Skeletal muscle tissue (tissue), 4 donors: ENCODE measurements around the gene RSPH6A. TPM values are rescaled to one million over a fixed set of nuclear protein-coding genes. Genes with fewer than 3 reads are reported as not detected.

Experiments
- H3K27ac ChIP-seq: one replicate; pipeline ENCODE4 v1.7.0; 2013; ENCODE audit warnings: mild to moderate bottlenecking, low read depth, low read length, inconsistent platforms
- H3K27me3 ChIP-seq, 3 donors: one replicate each; pipeline ENCODE4 v1.7.0; 2013; ENCODE audit warnings: low read length in 3 of 3; ENCODE audit not compliant: control insufficient read depth in 3 of 3, insufficient read depth in 3 of 3
- H3K36me3 ChIP-seq, 3 donors: one replicate each; pipeline ENCODE4 v1.7.0; 2013; ENCODE audit warnings: low read length in 3 of 3; ENCODE audit not compliant: control insufficient read depth in 3 of 3, insufficient read depth in 3 of 3
- H3K4me1 ChIP-seq, 3 donors: one replicate each; pipeline ENCODE4 v1.7.0; 2013; ENCODE audit warnings: low read length in 3 of 3, mild to moderate bottlenecking in 3 of 3; ENCODE audit not compliant: control insufficient read depth in 3 of 3, insufficient read depth in 3 of 3
- H3K4me3 ChIP-seq, 3 donors: one replicate each; pipeline ENCODE4 v1.7.0; 2013; ENCODE audit warnings: low read length in 3 of 3
- H3K9ac ChIP-seq, 3 donors: one replicate each; pipeline ENCODE4 v1.7.0; 2013; ENCODE audit warnings: low read length in 3 of 3, mild to moderate bottlenecking in 3 of 3, moderate library complexity in 2 of 3, low read depth in 1 of 3
- H3K9me3 ChIP-seq, 3 donors: one replicate each; pipeline ENCODE4 v1.7.0; 2013; ENCODE audit warnings: low read length in 3 of 3; ENCODE audit not compliant: control insufficient read depth in 3 of 3
- total RNA-seq: library from RNA; depleted of rRNA; stranded (reverse); fragments of >200 nt; gene quantifications from one replicate; pipeline ENCODE4 v1.2.3, GENCODE V29; 2014
- donor health status: Osteomylitis.

Gene RSPH6A
- total RNA-seq, 1 donor from 2014 or later = not detected

DNA sequence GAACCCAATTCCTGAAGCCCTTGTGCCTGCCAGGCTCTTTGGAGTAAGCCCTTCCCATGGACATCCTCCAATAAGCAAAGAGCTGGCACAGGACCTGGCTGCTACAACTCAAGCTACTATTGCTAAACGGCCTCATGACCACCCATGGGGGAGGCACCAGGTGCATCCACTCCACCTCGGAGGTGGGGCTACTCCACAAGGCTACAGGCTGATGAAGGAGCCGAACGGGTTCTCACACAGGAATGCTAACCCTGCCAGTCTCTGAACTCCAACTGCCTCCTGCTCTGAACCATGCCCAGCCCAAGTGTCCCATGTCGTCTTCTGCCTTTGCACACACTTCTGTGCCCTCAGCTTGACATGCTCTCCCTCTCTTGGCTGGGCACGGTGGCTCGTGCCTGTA lies 37.9 kb upstream of the RSPH6A start:
- H3K4me3 ChIP-seq = no peak overlapping the region
- no peaks in the 10 kb centered on the region for H3K27me3 ChIP-seq
- H3K9me3 ChIP-seq = no peaks in the 10 kb centered on the region
- peaks cover 47 to 57% (median 52%) of the 10 kb centered on the region in 3 donors for H3K36me3 ChIP-seq
- no peaks in the 10 kb centered on the region for H3K4me1 ChIP-seq
- no peak overlapping the region for H3K9ac ChIP-seq
- no peak overlapping the region for H3K27ac ChIP-seq

DNA sequence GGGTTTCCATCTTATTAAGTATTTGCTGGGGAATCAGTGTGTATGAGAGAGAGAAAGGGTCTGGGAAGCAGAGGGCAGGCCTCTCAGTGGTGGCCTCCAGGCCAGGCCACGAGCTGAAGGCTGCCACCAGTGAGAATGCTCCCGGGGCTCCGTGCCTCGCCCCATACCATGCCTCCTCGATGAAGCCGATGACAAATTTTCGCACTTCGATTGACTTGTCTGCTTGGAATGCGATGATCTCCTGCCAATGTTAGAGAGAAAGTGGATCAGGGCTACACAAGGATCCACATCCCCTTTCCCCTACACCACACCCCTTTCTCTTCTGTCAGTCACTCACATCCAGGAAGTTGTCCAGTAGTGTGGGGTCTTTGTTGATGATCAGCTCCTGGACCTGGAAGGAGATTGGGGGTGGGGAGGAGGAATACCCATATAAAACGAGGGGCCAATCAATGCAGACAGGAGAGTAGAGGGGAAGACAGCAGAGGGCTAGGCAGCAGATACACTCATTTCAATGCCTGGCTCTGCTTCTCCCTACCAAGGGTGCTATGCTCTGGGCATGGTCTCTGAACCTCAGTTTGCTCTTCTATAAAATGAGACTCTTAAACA lies 37.1 kb upstream of the RSPH6A start:
- Histone ChIP-seq H3K4me3 (no peak overlapping the region), H3K9me3 (no peaks in the 10 kb centered on the region), H3K9ac (no peak overlapping the region), H3K27me3 (no peaks in the 10 kb centered on the region), H3K4me1 (no peaks in the 10 kb centered on the region), H3K27ac (no peak overlapping the region), H3K36me3 (peaks cover 54 to 64% (median 59%) of the 10 kb centered on the region in 3 donors)

DNA sequence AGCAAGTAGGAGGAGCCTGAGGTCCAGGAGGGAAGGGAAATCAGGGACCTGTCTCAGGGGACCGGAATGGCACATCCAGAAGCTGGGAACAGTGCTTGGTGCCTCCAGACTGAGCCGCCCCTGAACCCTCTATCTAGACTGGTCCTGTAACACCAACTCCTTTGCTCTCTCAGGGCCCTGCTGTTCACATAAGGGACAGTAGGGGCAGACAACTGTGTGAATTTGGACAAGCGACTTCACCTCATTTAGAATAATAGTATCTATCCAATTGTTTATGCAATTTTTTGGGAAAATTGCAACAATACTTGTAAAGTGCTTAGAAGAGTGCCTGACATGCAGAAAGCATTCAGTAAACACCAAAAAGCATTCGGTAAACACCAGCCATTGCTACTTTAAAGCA lies 33.8 kb upstream of the RSPH6A start:
- Histone ChIP-seq H3K27ac (no peak overlapping the region), H3K9me3 (no peaks in the 10 kb centered on the region), H3K27me3 (no peaks in the 10 kb centered on the region), H3K4me1 (no peaks in the 10 kb centered on the region), H3K36me3 (peaks cover 57 to 74% (median 73%) of the 10 kb centered on the region in 3 donors), H3K9ac (no peak overlapping the region), H3K4me3 (no peak overlapping the region)

GRCh38 chr19:45847663-45848062 lies 32.6 kb upstream of the RSPH6A start:
- Histone ChIP-seq H3K9me3 (no peaks in the 10 kb centered on the region), H3K4me3 (no peak overlapping the region), H3K4me1 (no peaks in the 10 kb centered on the region), H3K27me3 (no peaks in the 10 kb centered on the region), H3K9ac (no peak overlapping the region), H3K36me3 (peaks cover 59 to 75% (median 72%) of the 10 kb centered on the region in 3 donors), H3K27ac (no peak overlapping the region)

- H3K27ac ChIP-seq = no peak overlapping the region
- no peaks in the 10 kb centered on the region for H3K9me3 ChIP-seq
- no peaks in the 10 kb centered on the region for H3K4me1 ChIP-seq
- H3K9ac ChIP-seq = no peak overlapping the region
- peaks cover 48 to 74% (median 61%) of the 10 kb centered on the region in 3 donors for H3K36me3 ChIP-seq
- H3K27me3 ChIP-seq = no peaks in the 10 kb centered on the region
- H3K4me3 ChIP-seq = no peak overlapping the region
Measured at GRCh38 chr19:45842198-45842597, 27.1 kb upstream of the RSPH6A start.

DNA sequence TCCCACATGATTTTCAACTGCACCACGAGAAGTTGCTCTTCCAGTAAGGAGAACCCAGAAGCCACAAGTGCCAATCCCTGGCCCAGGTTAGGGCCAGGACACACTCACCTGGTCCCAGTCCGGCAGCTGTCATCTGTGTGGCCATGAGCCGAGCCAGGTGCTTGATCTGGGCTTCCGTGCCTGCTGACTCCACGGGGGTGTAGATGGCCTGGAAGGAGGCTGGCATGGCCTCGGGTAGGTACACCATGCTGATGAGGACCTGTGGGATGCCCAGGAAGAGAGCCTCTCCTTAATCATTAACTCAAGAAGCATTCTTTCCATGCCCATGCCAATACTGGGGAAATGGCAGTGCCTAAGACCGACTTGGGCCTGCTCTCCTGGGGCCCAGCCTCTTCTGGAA lies 19.9 kb upstream of the RSPH6A start:
- H3K36me3 ChIP-seq = peaks cover 46 to 68% (median 60%) of the 10 kb centered on the region in 3 donors

DNA sequence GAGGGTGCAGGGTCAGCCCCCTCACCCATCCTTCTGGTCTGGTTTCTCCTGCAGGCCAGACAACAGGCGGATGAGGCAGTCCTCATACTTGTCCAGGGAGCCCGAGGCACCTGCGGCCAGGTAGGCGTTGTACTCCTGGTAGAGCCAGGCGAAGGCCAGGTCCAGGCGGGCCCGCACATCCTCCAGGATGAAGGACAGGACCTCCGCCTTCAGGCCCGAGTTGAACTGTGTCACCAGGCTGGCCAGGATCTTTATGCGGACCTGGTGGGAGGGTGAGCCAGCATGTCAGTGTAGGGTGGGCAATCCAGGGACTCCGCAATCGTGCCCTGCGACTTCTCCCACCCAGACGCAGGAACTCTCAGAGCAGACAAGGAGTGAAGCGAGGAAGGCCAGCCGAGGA lies 13.8 kb upstream of the RSPH6A start:
- no peak overlapping the region for H3K4me3 ChIP-seq
- no peak overlapping the region for H3K27ac ChIP-seq
- no peaks in the 10 kb centered on the region for H3K27me3 ChIP-seq
- H3K4me1 ChIP-seq = peaks cover 0 to 7% (median 6%) of the 10 kb centered on the region in 3 donors
- H3K36me3 ChIP-seq = peaks cover 69 to 82% (median 71%) of the 10 kb centered on the region in 3 donors
- no peak overlapping the region for H3K9ac ChIP-seq
- no peaks in the 10 kb centered on the region for H3K9me3 ChIP-seq

More for the DNA sequence above, 19.9 kb upstream of the RSPH6A start:
- Histone ChIP-seq H3K4me1 (no peaks in the 10 kb centered on the region), H3K4me3 (no peak overlapping the region), H3K9ac (no peak overlapping the region), H3K9me3 (no peaks in the 10 kb centered on the region), H3K27ac (no peak overlapping the region), H3K27me3 (no peaks in the 10 kb centered on the region)

GRCh38 chr19:45828523-45828922 lies 13.4 kb upstream of the RSPH6A start:
- Histone ChIP-seq H3K9me3 (no peaks in the 10 kb centered on the region), H3K4me1 (peaks cover 0 to 8% (median 6%) of the 10 kb centered on the region in 3 donors), H3K36me3 (peaks cover 72 to 85% (median 73%) of the 10 kb centered on the region in 3 donors), H3K27me3 (no peaks in the 10 kb centered on the region), H3K4me3 (no peak overlapping the region), H3K9ac (no peak overlapping the region), H3K27ac (no peak overlapping the region)

DNA sequence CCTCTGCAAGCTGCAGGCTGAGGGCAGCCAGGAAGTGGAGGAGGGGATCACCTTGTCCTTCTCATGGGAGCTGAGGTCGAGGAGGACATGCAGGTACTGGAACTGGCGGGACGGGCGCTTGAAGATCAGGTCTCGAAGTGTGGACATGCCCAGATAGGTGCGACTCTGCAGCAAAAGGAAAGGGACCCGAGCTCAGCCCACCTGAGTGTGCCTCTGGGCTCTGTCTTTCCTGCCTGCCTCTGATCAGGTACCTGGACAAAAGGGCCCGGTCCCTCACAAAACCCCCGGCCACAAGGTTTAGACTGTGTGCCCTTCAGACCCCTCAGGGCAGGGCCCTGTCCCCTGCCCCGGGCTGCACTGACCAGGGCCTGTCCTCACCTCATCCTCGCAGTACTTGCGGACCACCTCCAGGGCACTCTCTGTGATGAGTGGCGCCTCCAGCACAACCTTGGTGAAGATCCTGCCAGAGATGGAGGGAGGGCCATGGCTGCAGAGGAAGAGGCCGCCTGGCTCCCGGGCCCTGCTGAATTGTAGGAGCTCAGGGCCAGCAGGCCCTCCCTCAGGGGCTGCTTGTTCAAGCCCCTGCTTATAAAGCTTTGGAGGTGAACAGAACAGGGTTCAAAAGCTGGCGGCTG lies 12.5 kb upstream of the RSPH6A start:
- H3K4me1 ChIP-seq = peaks cover 0 to 8% (median 6%) of the 10 kb centered on the region in 3 donors
- H3K9me3 ChIP-seq = no peaks in the 10 kb centered on the region
- H3K36me3 ChIP-seq = peaks cover 80 to 94% (median 81%) of the 10 kb centered on the region in 3 donors
- no peak overlapping the region for H3K4me3 ChIP-seq
- no peaks in the 10 kb centered on the region for H3K27me3 ChIP-seq
- H3K9ac ChIP-seq = no peak overlapping the region
- no peak overlapping the region for H3K27ac ChIP-seq

DNA sequence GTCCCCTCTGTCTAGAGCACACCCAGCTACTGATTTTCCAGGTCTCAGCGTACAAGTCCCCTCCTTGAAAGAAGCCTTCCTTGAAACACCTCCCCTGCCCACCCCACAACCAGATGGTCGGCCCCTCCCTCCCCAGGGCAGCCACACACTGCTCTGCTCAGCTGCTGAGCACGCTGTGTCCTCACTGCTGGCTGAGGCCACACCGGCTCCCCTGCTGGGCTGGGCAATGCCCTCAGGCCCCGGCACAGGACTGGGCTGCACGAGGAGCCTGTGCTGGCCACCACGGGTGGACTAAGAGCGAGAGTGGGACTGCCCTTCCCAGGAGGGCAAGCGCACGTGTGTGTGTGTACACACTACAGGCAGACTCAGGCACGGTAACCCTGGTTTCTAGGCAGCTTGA lies 11.8 kb upstream of the RSPH6A start:
- Histone ChIP-seq H3K9ac (no peak overlapping the region), H3K27ac (no peak overlapping the region), H3K27me3 (no peaks in the 10 kb centered on the region), H3K9me3 (no peaks in the 10 kb centered on the region), H3K36me3 (peaks cover 75 to 89% (median 81%) of the 10 kb centered on the region in 3 donors), H3K4me1 (peaks cover 0 to 8% (median 6%) of the 10 kb centered on the region in 3 donors), H3K4me3 (no peak overlapping the region)
